Embryonic facial prominence (tissue), 1 donor: Measurements from ENCODE around the gene NAALADL1.

Experiments used
- DNase-seq: peaks from one replicate; pipeline ENCODE4 v3.0.0-alpha.2; 2016; ENCODE audit errors: extremely low spot score

The NAALADL1 gene

DNA sequence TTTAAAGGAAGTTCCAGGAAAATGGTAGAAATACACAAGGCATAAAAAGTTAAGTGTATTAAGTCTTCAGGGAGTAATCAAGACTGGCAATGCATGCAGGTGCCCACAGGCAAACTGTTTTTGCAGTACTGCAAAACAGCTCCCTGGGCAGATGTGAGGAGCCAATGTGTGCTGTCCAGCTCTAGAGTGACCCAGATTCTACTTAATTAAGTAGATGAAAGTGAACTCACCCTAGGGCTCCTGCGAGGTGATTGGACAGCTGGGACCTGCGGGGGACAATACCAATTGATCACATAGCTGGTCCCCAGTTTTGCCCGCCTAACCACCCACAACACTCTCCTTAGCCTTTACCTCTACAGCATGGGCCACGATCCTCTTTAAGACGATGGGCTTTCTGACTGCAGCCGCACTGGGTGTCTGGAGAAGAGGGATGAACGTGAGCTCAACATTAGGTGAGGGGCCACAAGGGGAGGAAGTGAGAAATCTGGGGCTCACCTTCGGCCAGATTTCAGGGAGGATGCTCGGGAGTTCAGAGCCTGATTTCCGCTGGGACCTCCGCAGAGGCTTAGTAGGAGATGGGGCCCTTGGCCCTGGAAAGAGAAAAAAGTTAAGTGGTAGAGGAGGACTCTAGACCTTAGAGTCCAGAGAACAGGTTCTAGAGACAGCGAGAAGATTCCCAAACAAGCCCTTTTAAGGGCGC, 24.9 kb upstream of the NAALADL1 start:
- no peak for DNase-seq

DNA sequence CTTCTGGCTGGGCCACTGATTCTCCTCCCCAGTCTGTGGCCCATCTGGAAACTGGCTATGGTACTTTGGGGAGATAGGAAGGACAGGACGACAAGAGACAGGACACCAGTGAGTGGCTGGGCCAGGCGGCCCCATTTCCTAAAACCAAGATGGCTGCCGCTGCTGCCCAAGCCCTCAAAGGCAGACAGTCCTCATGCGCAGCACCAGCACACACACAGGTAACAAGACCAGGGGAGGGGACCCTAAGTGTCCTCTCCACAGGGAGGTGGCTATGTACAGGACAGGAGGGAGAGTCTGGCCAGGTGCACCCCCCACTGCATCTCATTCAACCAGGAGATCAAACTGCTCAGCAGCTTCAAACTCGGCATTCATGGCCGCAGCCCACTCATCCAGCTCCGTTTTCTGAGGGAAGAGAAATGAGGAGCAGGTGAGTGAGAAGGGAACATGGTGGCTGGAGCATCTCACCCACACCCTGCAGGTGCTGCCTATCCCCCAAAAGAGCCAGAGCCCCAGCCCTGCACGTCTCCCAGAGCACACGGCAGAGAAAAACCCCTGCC, 20.5 kb upstream of the NAALADL1 start:
- no peak for DNase-seq

DNA sequence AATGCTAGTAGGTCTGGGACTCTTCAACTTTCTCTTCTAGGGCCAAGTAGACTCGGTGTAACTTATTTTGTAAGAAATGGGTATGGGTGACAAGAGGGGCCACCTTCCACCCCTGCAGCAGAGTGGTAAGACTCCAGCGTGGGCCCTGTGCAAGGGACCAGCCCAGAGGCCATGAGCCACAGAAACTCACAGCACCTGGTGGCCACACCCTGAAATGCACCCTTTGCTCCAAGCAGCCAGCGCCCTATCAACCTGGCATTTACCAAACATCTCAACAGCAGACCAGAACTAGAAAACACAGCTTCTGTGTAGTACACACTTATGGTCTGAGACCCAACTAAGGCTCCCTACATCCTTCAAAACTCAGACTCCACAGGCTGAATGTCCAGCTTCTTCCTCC, 19.8 kb upstream of the NAALADL1 start:
- no peak for DNase-seq

DNA sequence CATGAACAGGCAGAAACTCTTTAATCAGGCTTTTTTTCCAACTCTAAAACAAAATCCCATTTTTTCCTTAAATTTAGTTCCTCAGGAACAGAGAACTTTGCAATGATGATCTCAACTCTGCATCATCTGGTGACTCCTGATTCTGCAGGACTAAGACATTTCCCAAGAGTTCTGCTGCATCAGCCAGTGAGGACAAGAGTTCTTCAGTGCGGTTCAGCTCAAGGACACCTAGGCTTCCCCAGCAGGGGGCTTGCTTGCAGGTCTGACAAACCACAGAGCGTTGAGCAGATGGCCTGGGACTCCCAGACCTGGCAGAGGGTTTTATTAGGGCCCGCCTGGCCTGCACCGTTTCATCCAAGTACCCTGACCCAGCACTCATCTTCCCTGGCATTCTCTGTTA, 19.1 kb upstream of the NAALADL1 start:
- no peak for DNase-seq

DNA sequence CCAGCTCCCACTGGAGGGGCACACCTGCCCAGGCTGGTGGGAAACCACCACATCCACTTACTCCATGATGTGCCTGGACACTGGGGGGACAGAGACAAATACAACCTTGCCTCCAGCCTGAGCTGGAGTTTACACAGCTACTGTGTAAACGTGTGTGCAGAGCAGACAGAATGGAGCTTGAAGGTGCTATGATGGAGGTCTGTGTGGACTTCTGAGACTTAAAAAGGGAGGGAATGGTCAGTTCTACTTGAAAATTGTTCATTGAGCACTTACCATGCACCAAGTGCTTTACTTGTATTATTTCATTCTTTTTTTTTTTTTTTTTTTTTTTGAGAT, 14.2 kb upstream of the NAALADL1 start:
- no peak for DNase-seq

DNA sequence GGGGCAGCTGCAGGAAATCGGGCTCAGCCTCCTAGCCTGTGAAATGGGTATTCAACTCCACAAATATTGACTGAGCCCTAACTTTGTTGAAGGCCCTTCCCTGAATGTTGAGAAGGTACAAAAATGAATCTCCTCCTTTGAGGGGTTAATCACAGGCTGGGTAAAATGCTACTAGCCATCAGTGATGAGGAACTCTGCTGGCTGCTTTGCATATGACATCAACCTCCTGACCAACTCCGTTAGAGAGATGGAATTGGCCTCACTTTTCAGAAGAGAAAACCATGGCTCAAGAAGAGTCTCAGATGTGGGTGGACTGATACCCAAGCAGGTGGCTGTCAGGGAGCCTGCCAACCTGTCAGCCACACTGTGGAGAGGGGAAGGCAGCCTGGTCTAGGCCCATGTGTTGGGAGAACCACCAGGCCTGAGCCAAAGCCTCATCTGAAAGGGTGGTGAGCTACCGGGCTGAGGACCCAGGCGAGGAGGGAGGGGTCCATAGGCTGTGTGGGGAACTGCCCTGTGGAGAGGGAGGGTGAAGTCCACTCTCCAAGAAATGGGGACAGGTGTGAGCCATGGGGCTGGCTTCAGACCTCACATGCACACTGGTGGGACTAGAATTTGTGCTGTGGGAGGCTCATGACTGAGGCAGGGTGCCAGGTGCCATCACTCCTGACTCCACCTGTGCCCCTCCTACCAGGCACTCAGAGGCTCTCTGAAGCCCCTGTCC, 13.7 kb upstream of the NAALADL1 start:
- DNase-seq, result no peak

DNA sequence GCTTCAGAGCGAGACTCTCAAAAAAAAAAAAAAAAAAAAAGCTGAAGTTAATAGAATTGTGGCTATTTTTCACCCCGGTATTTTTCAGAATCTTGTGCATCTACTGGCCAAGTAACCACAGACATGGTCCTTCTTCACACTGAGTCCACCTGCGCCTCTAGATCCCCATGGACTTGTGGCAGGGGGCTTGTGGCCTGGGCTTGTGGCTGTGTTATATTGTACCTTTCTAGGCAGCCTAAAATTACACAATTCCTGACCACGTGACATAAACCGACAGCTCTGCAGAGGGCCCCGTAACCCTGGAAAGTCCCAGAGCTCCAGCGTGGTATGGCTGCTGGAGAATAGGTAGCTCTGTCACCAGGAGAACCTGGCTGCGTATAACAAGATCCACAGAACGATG, 10.9 kb upstream of the NAALADL1 start:
- no peak for DNase-seq

DNA sequence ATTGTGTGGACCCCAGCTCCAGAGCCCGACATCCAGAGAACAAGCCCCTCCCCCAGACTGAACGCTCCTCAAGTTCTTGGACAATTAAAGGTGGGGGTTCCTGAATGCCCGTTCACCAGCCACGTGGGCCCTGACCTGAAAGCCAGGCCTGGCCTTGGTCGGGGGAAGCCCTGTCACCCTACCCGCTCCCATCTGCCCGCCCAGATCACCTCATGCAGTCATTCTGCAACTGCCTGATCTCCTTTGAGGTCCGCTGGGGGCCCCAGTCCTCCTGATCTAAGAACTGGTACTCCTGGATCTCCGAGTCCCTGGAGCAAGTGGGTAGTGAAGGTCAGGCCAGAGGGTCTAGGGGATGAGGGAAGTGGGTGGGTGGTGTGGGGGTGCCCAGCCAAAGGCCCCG, 9.1 kb upstream of the NAALADL1 start:
- no peak for DNase-seq

DNA sequence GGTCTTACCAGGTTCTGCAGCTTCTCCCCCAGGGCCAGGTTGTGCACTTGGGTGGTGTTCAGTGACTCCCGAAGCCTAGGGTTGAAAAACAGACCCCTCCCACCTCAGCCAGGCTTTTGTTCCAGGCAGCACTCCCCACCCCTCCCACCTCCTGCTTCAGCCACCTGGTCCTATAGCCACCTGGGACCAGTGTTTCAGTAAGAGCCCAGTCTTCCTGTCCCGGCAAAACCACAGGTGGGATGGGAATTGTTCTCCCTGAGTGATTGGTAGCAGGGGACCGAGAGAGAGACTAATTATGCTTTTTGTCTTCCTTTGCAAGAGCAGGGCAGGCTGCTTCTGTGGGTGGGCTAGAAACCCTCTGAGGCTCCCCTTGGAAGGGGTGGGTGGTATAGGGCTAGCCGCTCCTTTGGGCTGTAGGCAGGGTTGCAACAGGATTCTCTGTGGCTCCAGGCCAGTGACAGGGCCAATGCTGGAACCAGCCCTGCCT, 8.5 kb upstream of the NAALADL1 start:
- DNase-seq, result no peak

DNA sequence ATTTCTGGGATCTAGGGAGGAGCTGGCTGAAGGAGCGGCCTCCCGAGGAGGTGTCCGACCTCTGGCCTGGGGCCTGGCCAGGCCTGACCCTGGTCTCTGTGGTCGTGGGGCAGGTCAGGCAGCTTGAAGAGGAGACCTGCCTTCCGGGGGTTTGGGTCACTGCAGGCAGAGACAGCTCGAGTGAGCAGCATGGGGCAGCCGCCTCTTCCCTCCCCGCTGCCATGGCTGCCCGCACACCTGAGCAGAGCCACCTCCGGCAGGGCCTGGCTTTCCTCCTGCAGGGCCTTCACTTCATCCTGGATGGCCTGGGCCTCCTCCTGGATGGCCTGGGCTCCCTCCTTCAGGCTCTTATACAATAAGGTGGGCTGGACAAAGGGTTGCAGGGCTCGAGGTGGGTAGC, 8.0 kb upstream of the NAALADL1 start:
- DNase-seq, result no peak

DNA sequence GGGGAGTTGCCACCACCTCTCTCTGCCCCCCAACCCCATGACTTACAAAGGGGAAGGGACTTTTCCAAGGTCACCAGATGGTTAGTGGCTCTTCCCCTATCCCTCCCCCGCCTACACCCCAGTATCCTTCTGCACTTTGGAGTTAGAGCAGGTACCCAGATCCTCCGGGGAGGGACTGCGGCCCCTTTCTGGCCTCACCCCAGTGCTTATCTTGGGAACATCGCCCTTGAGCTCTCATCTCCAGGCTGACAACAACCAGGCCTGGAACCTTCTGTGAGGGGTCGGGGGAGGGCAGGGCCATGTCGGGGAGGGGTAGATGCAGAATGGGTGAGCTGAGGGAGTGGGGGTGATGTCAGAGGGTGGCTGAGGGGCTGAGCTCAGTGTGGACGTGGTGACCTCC, 7.5 kb upstream of the NAALADL1 start:
- no peak for DNase-seq

DNA sequence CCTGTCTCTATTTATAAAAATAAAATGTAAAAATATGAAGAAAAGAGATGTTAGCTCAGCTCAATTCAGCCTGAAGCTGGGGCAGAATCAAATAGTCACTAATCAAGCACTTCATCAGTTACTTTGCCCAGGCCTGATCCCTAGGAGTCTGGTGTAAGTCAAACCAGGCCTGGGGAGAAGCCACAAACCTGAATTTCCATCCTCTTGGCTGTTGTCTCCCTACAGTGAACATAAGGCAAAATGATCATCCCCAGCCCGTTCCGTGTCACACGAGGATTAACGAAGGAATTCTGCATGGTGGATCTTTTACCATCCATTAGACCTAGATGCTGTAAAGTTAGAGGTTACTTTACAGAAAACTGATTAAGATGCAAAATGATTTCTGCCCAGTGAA, 6.5 kb upstream of the NAALADL1 start:
- DNase-seq, result no peak

DNA sequence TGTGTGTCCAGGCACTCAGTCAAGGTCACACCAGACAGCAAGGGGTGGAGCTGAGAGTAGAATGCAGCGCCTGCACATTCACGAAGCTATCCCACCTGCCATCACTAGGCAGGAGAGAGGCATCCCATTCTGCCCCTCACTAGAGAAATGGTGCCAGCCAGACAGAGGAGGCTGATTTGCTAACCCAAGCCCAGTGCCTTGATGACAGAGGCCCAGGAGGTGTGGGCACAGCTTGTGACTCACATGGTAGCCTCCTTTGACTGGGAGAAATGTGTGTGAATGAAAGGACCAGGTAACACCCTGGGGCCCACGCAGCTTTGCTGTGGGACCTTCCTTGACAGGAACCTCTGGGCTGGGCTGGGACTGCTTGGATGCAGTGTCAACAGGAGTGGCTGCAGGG, 5.2 kb upstream of the NAALADL1 start:
- no peak for DNase-seq

DNA sequence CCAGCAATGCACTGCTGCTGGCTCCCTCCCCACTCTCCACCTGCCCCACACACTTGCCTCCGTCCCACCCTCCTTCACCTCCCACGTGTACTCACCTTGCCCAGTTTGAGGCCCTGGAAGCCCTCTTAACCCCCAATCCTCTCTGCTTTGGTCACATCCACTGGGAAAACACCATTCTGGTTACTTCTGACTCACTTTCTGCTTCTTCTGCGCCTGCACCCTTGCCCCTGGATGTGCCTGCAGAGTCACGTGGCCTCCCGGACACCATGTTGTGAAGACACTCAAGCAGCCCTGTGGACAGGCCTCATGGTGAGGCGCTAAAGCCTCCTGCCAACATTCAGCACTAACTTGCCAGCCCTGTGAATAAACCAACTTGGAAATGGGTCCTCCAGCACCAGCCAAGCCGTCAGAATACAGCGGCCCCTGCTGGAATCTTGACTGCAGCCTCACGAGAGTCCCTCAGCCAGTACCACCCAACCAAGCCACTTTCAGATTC, 2.6 kb upstream of the NAALADL1 start:
- DNase-seq, result no peak

DNA sequence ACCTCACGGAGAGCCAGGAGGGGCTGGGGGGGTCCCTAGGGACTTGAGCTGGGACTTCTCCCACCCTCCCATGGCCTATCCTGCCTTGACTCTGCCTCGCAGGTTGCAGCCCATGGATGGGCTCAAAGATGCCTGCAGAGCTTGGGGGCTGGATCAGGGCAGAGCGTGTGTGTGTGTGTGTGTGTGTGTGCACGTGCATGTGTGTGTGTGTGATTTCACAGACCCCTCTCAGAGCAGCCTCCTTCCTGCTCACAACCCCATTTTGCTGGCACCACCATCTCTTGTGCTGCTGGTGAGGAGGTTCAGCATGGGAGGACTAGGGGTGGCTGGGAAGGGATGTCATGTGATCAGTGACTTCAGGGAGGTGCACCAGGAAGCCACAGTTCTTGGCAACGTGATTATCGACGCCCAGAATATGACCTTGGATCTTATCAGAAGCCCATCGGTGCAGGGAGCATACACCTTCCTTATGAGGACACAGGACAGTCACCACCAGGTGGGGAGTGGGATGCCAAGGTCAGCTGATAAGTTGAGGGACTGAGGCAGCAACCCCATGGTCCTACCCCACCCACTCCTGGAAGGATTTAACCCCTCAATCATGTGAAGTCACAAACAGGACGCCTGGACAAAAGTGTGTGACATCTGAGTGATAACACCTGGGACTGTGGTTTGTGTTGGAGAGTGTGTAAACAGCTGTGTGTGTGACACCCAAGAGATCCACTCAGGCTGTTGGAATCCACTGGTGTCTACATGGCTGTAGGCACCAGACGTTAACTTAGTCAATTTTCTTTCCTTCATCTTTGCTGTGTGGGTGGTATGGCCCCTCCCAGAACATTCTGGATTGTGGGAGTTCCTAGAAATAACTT, 1.8 kb upstream of the NAALADL1 start:
- no peak for DNase-seq

DNA sequence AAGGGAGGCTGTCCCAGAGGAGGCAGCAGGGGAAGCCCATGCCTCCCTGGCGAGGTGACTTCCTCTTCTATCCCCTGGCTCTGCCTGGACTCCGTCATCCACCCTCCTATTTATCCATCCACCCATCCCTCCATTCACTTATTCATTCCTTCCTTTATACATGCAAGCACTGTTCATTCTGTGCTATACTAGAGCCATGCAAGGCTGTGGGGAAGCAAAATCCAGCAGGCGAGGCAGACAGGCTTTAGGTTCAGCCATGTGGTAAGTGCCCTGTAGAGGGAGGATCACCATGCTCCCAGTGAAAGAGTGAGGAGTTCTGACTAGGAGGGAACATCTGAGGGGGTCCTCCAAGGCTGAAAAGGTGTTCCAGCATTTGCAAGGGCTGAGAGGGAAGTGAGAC, 1.2 kb upstream of the NAALADL1 start:
- DNase-seq, result no peak

DNA sequence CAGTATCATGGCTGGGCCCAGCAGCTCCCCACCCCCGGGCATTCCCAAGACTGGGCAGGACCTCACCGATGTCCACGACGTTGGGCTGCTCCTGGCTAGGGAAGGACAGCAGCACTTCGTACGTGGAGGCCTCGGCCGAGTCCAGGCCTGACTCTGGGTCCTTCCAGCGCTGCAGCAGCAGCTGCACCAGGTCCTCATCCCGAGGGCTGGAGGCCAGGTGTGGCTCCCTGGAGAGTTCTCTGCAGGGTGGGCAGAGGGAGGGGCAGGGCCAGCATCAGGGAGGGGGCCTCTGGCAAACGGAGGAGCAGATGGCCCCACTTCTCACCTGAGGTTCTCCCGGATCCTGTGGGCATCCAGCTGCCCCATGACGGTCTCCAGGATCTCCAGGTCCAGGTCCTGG, 341 bp downstream of the NAALADL1 start:
- no peak for DNase-seq

DNA sequence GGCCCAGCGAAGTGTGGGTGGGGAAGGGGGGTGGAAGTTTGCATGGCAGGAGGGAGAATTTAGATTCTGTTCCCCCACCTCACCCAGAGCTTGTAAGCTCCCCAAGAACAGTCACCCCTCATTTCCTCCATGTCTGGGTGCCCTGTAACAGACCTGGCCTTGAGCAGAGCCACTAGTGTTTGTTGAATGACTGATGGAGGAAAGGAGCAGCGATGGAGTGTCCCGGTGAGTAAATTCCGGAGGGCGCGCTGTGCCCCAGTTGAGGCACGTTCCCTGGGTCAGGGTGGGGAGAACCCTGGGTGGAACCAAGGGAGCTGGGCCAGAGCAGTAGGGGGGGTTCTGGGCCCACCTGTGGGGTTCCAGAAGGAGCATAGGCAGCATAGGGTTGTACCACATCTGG, 827 bp downstream of the NAALADL1 start:
- DNase-seq, result no peak

DNA sequence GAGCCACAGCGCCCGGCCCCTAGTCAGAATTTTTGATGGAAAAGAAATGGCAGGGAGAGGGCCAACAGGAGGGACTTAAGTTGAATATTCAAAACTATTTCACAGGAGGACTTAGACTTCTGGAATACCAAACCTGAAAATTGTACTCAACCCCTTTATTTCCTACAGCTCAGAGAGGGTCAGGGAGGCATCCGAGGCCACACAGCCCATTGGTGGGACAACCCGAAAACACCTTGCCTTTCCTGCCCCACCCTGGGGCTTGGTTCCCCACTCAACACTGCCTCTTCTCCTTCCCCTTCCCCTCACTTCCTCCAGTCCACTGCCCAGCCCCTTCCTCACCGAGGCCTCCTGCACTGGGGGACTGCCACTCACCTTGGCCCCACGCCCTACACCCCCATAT, 1.4 kb downstream of the NAALADL1 start:
- DNase-seq, result no peak

DNA sequence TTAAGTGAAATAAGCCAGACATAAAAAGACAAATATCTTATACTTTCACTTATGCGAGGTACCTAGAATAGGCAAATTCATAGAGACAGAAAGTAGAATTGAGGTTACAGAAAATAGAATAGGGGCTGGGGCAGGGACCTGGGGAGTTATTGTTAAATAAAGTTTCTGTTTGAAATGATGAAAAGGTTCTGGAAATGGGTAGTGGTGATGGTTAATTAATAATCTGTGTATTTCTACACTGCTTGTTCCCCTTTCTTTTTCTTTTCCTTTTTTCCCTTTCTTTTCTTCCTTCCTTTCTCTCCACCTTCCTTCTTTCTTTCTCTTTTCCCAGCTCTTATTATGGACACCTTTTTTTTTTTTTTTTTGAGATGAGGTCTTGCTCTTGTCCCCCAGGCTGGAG, 2.8 kb downstream of the NAALADL1 start:
- DNase-seq, result no peak

DNA sequence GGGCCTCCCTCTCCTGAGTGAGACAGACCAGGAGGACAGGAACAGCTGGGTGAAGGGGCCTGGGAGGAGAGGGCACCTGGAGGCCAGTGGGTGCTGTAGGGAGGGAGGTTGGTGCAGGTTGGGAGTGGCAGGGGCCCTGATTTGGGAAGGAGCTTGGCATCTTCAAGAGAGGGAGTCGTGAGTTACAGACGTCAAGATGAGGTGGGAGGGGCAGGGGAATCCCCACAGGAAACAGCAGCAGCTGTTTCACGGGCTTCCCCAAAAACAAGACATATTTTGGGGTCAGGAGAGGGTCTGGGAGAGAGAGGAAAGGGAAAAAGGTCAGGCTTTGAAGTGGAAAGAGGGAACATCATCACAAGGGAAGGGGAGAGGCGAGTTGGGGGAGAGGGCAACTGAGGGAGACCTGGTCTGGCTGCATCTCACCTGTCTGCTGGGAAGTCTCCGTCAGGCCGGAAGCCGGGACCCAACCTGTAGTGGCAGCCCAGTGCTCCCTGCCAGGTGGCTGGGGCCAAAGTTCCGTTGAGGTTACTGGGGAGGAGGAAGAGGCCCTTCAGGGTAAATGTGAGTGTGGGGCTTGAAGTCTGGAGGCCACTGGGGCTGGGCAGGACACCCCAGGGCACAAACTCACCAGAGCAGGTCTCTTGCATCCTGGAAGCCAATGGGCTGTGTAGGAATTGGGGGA, 4.4 kb downstream of the NAALADL1 start:
- DNase-seq, result no peak

DNA sequence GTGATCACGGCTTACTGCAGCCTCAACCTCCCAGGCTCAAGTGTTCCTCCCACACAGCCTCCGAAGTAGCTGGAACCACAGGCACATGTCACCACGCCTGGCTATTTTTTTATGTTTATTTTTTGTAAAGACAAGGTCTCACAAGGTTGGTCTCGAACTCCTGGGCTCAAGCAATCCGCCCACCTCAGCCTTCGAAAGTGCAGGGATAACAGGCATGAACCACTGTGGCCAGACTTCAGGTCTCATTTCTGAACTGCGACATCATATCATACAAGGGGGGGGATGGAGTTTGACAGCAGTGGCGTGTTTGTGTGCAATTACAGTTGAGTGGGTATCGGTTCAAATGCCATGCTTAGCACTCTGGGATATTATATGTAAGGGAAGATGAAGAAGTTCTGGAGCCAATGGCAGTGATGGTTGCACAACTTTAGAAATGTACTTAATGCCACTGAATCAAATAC, 6.9 kb downstream of the NAALADL1 start:
- no peak for DNase-seq
